SK-MEL-5 (cell line): ENCODE measurements around the gene FKBP2. TPM values are rescaled to one million over a fixed set of nuclear protein-coding genes. Genes with fewer than 3 reads are reported as not detected.

Source experiments
- DNase-seq: peaks from one replicate; pipeline ENCODE4 v3.0.0-alpha.2; 2016; ENCODE audit warnings: low read depth, low spot score
- in situ Hi-C: cut with HindIII; loops from 2 replicates; pipeline ENCODE4 v1.10.0; 2016; ENCODE audit warnings: low sequenced_read_pairs, high pct_unique_total_duplicates, low pct_unique_long_range_greater_than_20kb
- polyA plus RNA-seq, 2 experiments: library from polyadenylated mRNA; depleted of rRNA; stranded (reverse); fragments of >200 nt; gene quantifications; 2 replicates each; pipeline ENCODE4 v1.2.3, GENCODE V29; 2015
- total RNA-seq: library from RNA; depleted of rRNA; stranded (reverse); fragments of >200 nt; shearing (Covaris generic); gene quantifications from 2 replicates; pipeline ENCODE4 v1.2.3, GENCODE V29; 2014; rRNA removed

FKBP2 gene
- 78.1 and 107 TPM in 2 replicates for total RNA-seq
- 91.3 and 141 TPM in 2 replicates for polyA plus RNA-seq (2015; cell fraction: cytosol; rRNA removed)
- polyA plus RNA-seq (2015; cell fraction: nucleus; rRNA removed) = 46.0 and 50.2 TPM in 2 replicates

GRCh38 chr11:64240435-64241240 lies at the start of gene FKBP2:
Gene FKBP2, plus strand, starts transcription at chr11:64241095. Its CDS starts 1,293 bp downstream, at chr11:64242388.
- in situ Hi-C loops = no loop called here
- DNase-seq = peak; percentile 93

- in situ Hi-C loops = no loop called here
- DNase-seq = no peak
Measured at GRCh38 chr11:64192434-64192833, 48.5 kb upstream of the FKBP2 start.

GRCh38 chr11:64196626-64197025 lies 44.3 kb upstream of the FKBP2 start:
- DNase-seq = peak; percentile 80
- in situ Hi-C loops = no loop called here

DNA sequence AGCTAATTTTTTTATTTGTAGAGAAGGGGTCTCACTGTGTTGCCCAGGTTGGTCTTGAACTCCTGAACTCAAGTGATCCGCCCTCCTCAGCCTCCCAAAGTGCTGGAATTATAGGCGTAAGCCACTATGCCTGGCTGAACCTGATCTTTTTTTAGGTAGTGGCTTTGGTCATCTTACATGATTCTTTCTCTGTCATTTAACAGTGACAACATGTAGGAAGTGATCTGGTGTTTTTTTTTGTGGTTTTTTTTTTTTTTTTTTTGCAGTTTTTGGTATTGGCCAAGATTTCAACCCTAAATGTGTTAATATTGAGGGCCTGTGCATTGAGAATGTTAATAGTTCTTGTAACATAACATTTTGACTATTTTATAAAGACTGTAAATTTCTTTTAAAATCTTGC lies 42.4 kb upstream of the FKBP2 start:
- no peak for DNase-seq
- in situ Hi-C loops = no loop called here

DNA sequence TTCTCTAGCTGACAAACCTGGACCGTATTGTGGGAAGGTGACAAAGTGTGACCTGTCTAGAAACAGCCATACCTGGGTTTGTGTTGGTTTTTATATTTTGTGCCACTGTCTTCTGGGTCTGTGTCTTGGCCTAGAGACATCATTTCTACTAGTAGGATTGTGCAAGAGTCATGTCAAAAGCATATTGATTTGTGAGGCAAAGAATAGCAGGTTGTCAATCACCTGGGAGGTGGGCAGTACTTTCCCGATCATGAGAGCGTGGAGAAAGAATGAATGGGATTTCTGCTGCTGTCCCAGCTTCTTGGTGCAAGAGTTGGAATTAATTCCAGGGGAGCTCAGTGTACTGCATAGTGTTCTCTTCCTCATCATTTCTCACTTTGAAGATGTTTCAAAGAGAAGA lies 39.4 kb upstream of the FKBP2 start:
- no peak for DNase-seq
- in situ Hi-C loops = no loop called here

DNA sequence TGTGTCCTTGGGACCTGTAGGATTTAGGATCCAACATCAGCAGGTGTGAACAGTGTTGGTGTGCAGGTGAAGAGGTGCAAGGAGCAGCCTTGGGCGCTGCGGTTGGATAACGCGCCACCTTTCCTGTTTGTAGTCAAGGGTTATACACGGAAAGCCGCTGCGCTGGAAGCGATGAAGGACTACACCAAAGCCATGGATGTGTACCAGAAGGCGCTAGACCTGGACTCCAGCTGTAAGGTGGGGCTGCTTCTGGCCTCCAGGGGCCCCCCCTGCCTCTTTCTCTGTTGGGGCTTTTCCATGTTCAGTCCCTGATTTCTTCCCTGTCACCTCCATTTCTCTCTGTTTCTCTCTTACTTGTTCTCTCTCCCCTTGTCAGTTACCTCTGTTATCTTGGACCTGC lies 37.9 kb upstream of the FKBP2 start:
- DNase-seq = no peak
- in situ Hi-C loops = no loop called here

- in situ Hi-C loops = no loop called here
- DNase-seq = no peak
Measured at GRCh38 chr11:64203421-64204079, 37.3 kb upstream of the FKBP2 start.

DNA sequence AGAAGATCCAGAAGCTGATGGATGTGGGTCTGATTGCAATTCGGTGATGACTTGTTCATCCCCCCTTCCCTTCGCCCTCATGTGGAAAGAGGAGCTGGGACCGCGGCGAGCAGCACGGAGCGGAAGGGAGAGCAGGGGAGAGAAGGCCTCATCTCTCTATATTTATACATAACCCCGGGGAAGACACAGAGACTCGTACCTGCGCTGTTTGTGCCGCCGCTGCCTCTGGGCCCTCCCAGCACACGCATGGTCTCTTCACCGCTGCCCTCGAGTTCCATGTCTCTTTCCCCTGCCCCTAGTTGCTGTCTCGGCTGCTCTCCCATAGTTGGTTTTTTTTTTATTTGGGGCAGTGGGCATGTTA lies 36.8 kb upstream of the FKBP2 start:
- no peak for DNase-seq
- in situ Hi-C loops = no loop called here

- peak; percentile 84 for DNase-seq
- in situ Hi-C loops = no loop called here
Measured at GRCh38 chr11:64204464-64204989, 36.4 kb upstream of the FKBP2 start.

- no peak for DNase-seq
- in situ Hi-C loops = no loop called here
Measured at GRCh38 chr11:64206457-64207255, 34.2 kb upstream of the FKBP2 start, which contains the start of gene FERMT3. Gene FERMT3, plus strand, starts transcription at chr11:64206721. Its CDS starts 644 bp downstream, at chr11:64207365.

GRCh38 chr11:64207256-64208085 lies 33.4 kb upstream of the FKBP2 start:
- in situ Hi-C loops = no loop called here
- no peak for DNase-seq

- no peak for DNase-seq
- in situ Hi-C loops = no loop called here
Measured at GRCh38 chr11:64208086-64208795, 32.7 kb upstream of the FKBP2 start.

GRCh38 chr11:64208796-64209562 lies 31.9 kb upstream of the FKBP2 start:
- no peak for DNase-seq

DNA sequence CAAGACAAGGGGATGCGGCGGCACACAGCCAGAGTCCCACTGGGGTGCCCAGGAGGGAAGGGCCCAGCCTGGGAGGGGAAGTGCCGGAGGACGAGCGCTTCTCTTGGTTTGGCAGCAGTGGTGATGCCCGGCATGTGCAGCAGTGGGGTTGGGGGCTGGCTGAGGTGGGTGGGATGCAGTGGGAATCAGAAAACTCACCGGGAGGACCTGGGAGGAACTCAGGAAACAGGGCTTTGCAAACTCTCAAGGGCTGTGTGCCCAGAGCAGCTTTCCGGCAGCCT lies 31.4 kb upstream of the FKBP2 start:
- in situ Hi-C loops = no loop called here
- DNase-seq = no peak

More at GRCh38 chr11:64208796-64209562, 31.9 kb upstream of the FKBP2 start:
- in situ Hi-C loops = no loop called here

DNA sequence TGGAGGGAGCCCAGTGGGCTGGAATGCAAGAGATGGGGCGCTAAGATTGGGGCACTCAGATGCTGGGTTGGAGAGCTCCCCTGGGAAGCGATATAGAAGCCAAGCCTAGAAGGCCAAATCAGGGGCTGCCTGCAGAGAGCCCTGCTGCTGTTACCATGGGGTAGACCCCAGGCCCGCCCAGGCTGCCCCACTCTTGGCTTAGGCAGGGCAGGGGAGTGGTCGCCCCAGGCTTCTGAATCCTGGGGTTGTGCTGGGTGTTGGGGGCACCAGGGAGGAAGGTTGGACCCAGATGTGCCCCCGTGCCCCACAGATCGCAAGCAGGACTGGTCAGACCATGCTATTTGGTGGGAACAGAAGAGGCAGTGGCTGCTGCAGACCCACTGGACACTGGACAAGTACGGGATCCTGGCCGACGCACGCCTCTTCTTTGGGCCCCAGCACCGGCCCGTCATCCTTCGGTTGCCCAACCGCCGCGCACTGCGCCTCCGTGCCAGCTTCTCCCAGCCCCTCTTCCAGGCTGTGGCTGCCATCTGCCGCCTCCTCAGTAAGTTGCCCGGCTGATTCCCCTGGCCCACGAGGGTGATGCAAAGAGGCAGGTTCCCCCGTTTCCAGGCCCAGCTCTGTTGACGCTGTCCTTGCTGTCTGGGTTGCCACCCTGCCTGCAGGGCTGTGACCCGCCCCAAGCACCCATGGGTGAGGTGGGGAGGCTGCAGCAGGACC lies 30.4 kb upstream of the FKBP2 start:
- DNase-seq = no peak
- in situ Hi-C loops = no loop called here
